ENCODE measurements around the gene HOXA11. TPM values are rescaled to one million over a fixed set of nuclear protein-coding genes. Genes with fewer than 3 reads are reported as not detected.
A peak's percentile ranks its signal among the peaks of the same experiment; 100 is the strongest.

HOXA11 gene
- total and polyA plus RNA-seq, 3 donors from 2014 or later: 0.25 to 0.96 TPM; not detected in 1

DNA sequence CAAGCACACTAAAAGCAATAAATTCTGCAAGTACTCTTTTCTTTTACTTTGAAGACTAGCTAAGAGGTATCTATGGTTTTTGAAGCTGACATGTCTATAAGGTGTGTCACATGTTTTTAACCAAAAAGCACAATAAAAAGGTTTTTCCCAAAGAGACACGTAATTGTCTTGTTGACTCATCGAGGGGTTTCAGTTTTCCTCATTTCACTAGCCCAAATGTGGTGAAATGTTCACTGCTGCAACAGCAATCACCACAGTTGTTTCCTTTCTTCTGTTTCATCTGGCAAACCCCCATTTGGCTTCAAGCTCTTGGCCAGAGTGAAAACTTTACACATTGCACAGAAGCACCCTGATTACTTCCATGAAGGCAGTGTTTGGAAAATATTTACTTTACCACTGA is 50.6 kb downstream of the HOXA11 start:
- H3K27ac ChIP-seq: no peak overlapping the region
- TF ChIP-seq POLR2A (IDR thresholded peaks at IDR 0.05): no peak
- TF ChIP-seq, protein P1, sequence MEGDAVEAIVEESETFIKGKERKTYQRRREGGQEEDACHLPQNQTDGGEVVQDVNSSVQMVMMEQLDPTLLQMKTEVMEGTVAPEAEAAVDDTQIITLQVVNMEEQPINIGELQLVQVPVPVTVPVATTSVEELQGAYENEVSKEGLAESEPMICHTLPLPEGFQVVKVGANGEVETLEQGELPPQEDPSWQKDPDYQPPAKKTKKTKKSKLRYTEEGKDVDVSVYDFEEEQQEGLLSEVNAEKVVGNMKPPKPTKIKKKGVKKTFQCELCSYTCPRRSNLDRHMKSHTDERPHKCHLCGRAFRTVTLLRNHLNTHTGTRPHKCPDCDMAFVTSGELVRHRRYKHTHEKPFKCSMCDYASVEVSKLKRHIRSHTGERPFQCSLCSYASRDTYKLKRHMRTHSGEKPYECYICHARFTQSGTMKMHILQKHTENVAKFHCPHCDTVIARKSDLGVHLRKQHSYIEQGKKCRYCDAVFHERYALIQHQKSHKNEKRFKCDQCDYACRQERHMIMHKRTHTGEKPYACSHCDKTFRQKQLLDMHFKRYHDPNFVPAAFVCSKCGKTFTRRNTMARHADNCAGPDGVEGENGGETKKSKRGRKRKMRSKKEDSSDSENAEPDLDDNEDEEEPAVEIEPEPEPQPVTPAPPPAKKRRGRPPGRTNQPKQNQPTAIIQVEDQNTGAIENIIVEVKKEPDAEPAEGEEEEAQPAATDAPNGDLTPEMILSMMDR (IDR thresholded peaks at IDR 0.05): no peak
- intact Hi-C loops (cut with DNase I; ENCODE audit: low total_unique reads): no loop called here
- H3K36me3 ChIP-seq (ENCODE audit: low read depth, missing control alignments): no peaks in the 10 kb centered on the region
- no peaks in the 10 kb centered on the region for H3K27me3 ChIP-seq
- WGBS, 2 donors: 55 to 82% methylated on average over 2 of the region's 2 CpGs
- no peaks in the 10 kb centered on the region for H3K4me1 ChIP-seq
- no peak overlapping the region for H3K4me3 ChIP-seq
- DNase-seq: no peak
- H3K9me3 ChIP-seq: no peaks in the 10 kb centered on the region

- Histone ChIP-seq H3K9me3 (no peaks in the 10 kb centered on the region), H3K27me3 (no peaks in the 10 kb centered on the region), H3K36me3 (ENCODE audit: low read depth, missing control alignments) (no peaks in the 10 kb centered on the region), H3K4me3 (no peak overlapping the region), H3K4me1 (no peaks in the 10 kb centered on the region), H3K27ac (no peak overlapping the region)
- intact Hi-C loops (cut with DNase I; ENCODE audit: low total_unique reads): no loop called here
- WGBS, 2 donors: 52 to 54% methylated on average over 18 of the region's 18 CpGs
- TF ChIP-seq, protein P1 (IDR thresholded peaks at IDR 0.05): no peak
- no peak for TF ChIP-seq POLR2A (IDR thresholded peaks at IDR 0.05)
- peak; percentile 11 for DNase-seq
Observed at GRCh38 chr7:27133409-27134231, 51.4 kb downstream of the HOXA11 start.

GRCh38 chr7:27132978-27133377 is 52.1 kb downstream of the HOXA11 start:
- no peak for TF ChIP-seq POLR2A (IDR thresholded peaks at IDR 0.05)
- TF ChIP-seq, protein P1 (IDR thresholded peaks at IDR 0.05): no peak
- no peaks in the 10 kb centered on the region for H3K27me3 ChIP-seq
- no peak overlapping the region for H3K27ac ChIP-seq
- no peak overlapping the region for H3K4me3 ChIP-seq
- no peak for DNase-seq
- intact Hi-C loops (cut with DNase I; ENCODE audit: low total_unique reads): no loop called here
- no peaks in the 10 kb centered on the region for H3K9me3 ChIP-seq
- WGBS, 2 donors: 51 to 60% methylated on average over 6 of the region's 6 CpGs
- no peaks in the 10 kb centered on the region for H3K4me1 ChIP-seq
- no peaks in the 10 kb centered on the region for H3K36me3 ChIP-seq (ENCODE audit: low read depth, missing control alignments)

DNA sequence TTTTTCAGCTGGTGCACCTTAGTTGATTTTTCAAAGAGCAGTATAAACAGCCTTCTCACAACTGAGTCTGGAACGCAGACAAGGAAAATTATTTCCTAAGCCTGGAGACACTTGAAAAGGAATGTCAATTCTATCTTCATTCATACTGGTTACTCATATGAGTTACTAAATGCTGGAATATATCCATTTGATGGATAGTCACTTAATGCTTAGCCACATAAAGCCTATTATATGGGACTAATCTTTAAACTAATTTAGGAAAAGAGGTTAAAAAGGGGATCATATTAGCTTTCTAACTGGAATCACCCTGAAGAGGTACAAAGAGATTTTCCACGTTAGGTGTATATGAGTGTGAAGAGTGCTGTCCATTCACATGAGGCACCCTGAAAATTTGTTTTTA is 52.8 kb downstream of the HOXA11 start:
- Histone ChIP-seq H3K27ac (no peak overlapping the region), H3K36me3 (ENCODE audit: low read depth, missing control alignments) (no peaks in the 10 kb centered on the region), H3K4me3 (no peak overlapping the region), H3K27me3 (no peaks in the 10 kb centered on the region), H3K9me3 (no peaks in the 10 kb centered on the region), H3K4me1 (no peaks in the 10 kb centered on the region)
- 73 to 76% methylated on average over 2 of the region's 2 CpGs for WGBS, 2 donors
- TF ChIP-seq, protein P1 (IDR thresholded peaks at IDR 0.05): no peak
- no peak for TF ChIP-seq POLR2A (IDR thresholded peaks at IDR 0.05)
- DNase-seq: no peak
- intact Hi-C loops (cut with DNase I; ENCODE audit: low total_unique reads): no loop called here

DNA sequence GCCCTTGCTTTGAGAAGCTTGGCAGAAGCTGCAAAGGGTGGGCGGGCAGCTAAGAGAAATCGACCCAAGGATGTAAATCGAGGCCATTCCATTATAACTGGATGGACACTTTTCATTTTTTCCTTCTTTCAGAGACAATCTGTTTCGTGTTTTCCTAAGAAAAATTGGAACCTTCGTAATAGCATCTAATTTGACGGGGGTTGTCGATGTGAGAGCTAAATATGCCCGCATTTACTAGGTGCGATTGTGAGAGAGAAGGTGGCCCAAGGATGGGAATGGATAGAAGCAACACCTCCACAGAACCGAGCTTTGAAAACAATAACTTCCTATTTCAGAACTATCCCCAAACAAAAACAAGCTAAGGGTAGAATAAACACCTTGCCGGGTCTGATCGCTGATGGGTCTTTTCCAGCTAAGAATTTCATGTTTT is 53.6 kb downstream of the HOXA11 start:
- intact Hi-C loops (cut with DNase I; ENCODE audit: low total_unique reads): no loop called here
- no peaks in the 10 kb centered on the region for H3K4me1 ChIP-seq
- 26% methylated on average over 12 of the region's 12 CpGs for whole genome bisulfite sequencing, 2 donors

More for the DNA sequence above, 53.6 kb downstream of the HOXA11 start:
- Histone ChIP-seq H3K4me3 (peak overlapping the region; percentile 57 to 75), H3K36me3 (ENCODE audit: low read depth, missing control alignments) (no peaks in the 10 kb centered on the region), H3K27ac (no peak overlapping the region), H3K9me3 (no peaks in the 10 kb centered on the region), H3K27me3 (no peaks in the 10 kb centered on the region)
- TF ChIP-seq, protein P1 (IDR thresholded peaks at IDR 0.05): no peak
- no peak for TF ChIP-seq POLR2A (IDR thresholded peaks at IDR 0.05)
- DNase-seq: no peak
